Measurements from ENCODE around the gene PACSIN2. TPM values are rescaled to one million over a fixed set of nuclear protein-coding genes. Genes with fewer than 3 reads are reported as not detected.
"Not testable (repeated sequence)": the region's sequence is repeated elsewhere in the genome, so short reads cannot be mapped to it uniquely, and the experiment has no call there.

PACSIN2 gene
- total RNA-seq, 1 donor from 2014 or later: 128 TPM

- peak; percentile 89 for ATAC-seq
- H3K27ac ChIP-seq: peak overlapping the region; percentile 76
- H3K27me3 ChIP-seq: no peaks in the 10 kb centered on the region
- intact Hi-C loops (cut with DNase I): no loop called here
- H3K4me3 ChIP-seq: no peak overlapping the region
- no peaks in the 10 kb centered on the region for H3K9me3 ChIP-seq
- H3K4me1 ChIP-seq: peaks cover 64% of the 10 kb centered on the region
- H3K36me3 ChIP-seq: peaks cover 7% of the 10 kb centered on the region
- peak; percentile 88 for DNase-seq
- no peak for TF ChIP-seq CTCF (IDR thresholded peaks at IDR 0.05)
Measured at GRCh38 chr22:42962295-42963230, 52.4 kb downstream of the PACSIN2 start.

- Histone ChIP-seq H3K36me3 (peaks cover 7% of the 10 kb centered on the region), H3K27me3 (no peaks in the 10 kb centered on the region), H3K9me3 (no peaks in the 10 kb centered on the region), H3K4me1 (peaks cover 64% of the 10 kb centered on the region), H3K4me3 (no peak overlapping the region), H3K27ac (peak overlapping the region; percentile 76)
- no peak for TF ChIP-seq CTCF (IDR thresholded peaks at IDR 0.05)
- intact Hi-C loops (cut with DNase I): no loop called here
- no peak for DNase-seq
- ATAC-seq: peak; percentile 3
Measured at GRCh38 chr22:42961810-42962209, 53.1 kb downstream of the PACSIN2 start.

GRCh38 chr22:42961400-42961690 lies 53.6 kb downstream of the PACSIN2 start:
- H3K4me1 ChIP-seq: peaks cover 64% of the 10 kb centered on the region
- ATAC-seq; H3K36me3 ChIP-seq; H3K27me3 ChIP-seq; intact Hi-C loops (cut with DNase I); H3K9me3 ChIP-seq; H3K4me3 ChIP-seq; DNase-seq: not testable (repeated sequence)
- H3K27ac ChIP-seq: peak overlapping the region; percentile 76

- TF ChIP-seq CTCF (IDR thresholded peaks at IDR 0.05): no peak
- ATAC-seq (peak; percentile 33), DNase-seq (no peak)
- Histone ChIP-seq H3K9me3 (no peaks in the 10 kb centered on the region), H3K4me3 (no peak overlapping the region), H3K27ac (peak overlapping the region; percentile 76), H3K36me3 (peaks cover 7% of the 10 kb centered on the region), H3K4me1 (peaks cover 64% of the 10 kb centered on the region), H3K27me3 (no peaks in the 10 kb centered on the region)
- intact Hi-C loops (cut with DNase I): no loop called here
Measured at GRCh38 chr22:42960531-42961399, 54.2 kb downstream of the PACSIN2 start.

GRCh38 chr22:42959576-42960509 lies 55.1 kb downstream of the PACSIN2 start:
- H3K27ac ChIP-seq: peak overlapping the region; percentile 76
- H3K4me3 ChIP-seq: peak overlapping the region; percentile 33
- no peaks in the 10 kb centered on the region for H3K27me3 ChIP-seq
- H3K4me1 ChIP-seq: peaks cover 57% of the 10 kb centered on the region
- intact Hi-C loops (cut with DNase I): no loop called here
- no peaks in the 10 kb centered on the region for H3K36me3 ChIP-seq
- H3K9me3 ChIP-seq: no peaks in the 10 kb centered on the region
- no peak for TF ChIP-seq CTCF (IDR thresholded peaks at IDR 0.05)
- ATAC-seq: peak; percentile 77
- no peak for DNase-seq
